Measurements from ENCODE around the gene PDE3B.

GRCh38 chr11:14653090-14653489 is 9.5 kb downstream of the PDE3B start:
- TF ChIP-seq POLR2AphosphoS5 (IDR thresholded peaks at IDR 0.05; ENCODE audit: low read depth, low read length) = no peak
- TF ChIP-seq CTCF (IDR thresholded peaks at IDR 0.05 in 2 of 3, conservative IDR thresholded peaks at IDR 0.05 in 1 of 3; ENCODE audit: borderline replicate concordance in 1 of 3, insufficient read depth in 1 of 3, low read depth in 2 of 3, low read length in 2 of 3) = no peak
- TF ChIP-seq POLR2A (IDR thresholded peaks at IDR 0.05; ENCODE audit: borderline replicate concordance, extremely low read depth, insufficient read depth, insufficient read length) = no peak
- TF ChIP-seq JUND (IDR thresholded peaks at IDR 0.05) = no peak
- TF ChIP-seq EZH2 (IDR thresholded peaks at IDR 0.05) = no peak
- no peak for TF ChIP-seq ZBTB33 (IDR thresholded peaks at IDR 0.05; ENCODE audit: extremely low read depth, insufficient replicate concordance, low read length)
- TF ChIP-seq MAX (IDR thresholded peaks at IDR 0.05) = no peak
- no peak for TF ChIP-seq SP1 (IDR thresholded peaks at IDR 0.05; ENCODE audit: low read depth)
- TF ChIP-seq EZH2phosphoT487 (IDR thresholded peaks at IDR 0.05; ENCODE audit: borderline replicate concordance) = no peak
- TF ChIP-seq SIN3A (IDR thresholded peaks at IDR 0.05; ENCODE audit: low read depth) = no peak
- no peak for TF ChIP-seq ZNF274 (IDR thresholded peaks at IDR 0.05; ENCODE audit: low read depth, low read length)
